GM19099 (cell line): Measurements from ENCODE around the gene THY1.

Source experiments
- POLR2A ChIP-seq: IDR thresholded peaks from 3 replicates; pipeline ENCODE4 v1.6.1; 2011; ENCODE audit warnings: low read depth; ENCODE audit not compliant: insufficient read length; ENCODE audit errors: extremely low read depth

Gene THY1

GRCh38 chr11:119371778-119372182, 51.2 kb downstream of the THY1 start:
- TF ChIP-seq POLR2A = no peak

DNA sequence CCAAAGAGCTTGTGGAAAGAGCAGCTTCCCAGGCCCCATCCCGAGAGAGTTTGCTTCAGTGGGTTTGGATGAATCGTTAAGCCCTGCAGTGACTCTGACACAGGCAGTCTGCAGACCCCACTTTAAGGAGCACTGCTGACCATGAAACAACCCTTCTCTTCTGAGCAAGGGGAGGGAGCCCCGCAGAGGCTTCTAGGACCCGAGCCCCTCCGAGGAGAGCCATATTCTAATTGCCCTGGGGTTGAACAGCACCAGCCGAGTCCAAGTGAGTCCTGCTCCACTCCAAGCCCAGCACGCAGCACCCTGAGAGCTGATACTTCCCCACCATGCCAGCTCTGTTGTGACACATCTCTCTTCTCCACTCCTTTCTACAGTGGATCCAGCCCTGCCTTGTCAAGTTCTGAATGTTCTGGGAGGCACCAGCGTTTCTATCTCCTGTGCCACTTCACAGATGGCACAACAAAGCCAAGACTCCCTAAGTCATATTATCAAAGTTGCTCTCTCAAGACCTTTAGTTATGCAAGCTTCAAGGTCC, 51.8 kb downstream of the THY1 start:
- TF ChIP-seq POLR2A = no peak

GRCh38 chr11:119370486-119371046, 52.4 kb downstream of the THY1 start:
- no peak for TF ChIP-seq POLR2A

- no peak for TF ChIP-seq POLR2A
Observed at GRCh38 chr11:119369132-119369925, 53.6 kb downstream of the THY1 start.

DNA sequence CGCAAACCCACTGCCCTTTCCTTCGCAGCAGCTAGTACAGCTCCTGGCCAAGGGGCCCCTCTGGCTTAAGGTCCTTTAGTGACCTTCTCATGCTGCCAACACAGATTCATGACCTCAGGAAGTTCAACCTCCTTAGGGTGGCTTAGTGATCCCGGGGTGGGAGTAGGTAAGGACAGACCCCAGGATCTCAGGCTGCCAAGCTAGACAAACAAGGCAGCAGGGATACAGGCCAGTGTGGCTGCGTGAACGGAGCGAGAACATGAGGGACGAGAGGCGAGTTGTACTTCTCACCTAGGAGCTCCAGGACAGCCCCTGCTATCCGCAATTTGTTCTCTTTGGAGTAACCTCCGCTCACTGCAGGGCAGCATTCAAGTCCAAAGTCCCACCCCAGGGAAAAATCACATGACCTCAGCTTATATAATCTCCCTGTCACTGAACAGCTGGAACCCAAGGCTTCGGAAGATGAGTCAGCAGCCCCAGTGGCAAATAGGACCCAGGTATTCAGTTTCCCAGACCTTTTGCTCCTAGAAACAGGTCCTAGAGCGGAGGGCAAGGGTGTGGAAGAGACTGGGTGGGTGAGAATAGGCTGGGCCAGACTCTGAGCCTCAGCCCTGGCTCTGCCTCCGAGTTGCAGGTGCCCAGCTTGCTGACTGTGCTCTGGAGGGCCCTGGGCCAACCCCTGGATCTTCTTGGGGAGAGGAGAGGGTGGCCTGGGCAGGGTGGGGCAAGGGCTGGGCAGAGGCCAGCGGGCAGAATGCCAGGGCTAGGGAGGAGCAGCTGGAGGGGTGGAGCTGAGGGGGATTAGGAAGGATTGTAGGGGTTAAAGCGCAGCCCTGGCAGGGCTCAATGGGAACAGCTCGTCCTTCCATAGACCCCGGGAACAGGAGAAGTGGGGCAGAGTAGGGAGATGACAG, 54.6 kb downstream of the THY1 start:
- TF ChIP-seq POLR2A = no peak

GRCh38 chr11:119367661-119368120, 55.3 kb downstream of the THY1 start:
- TF ChIP-seq POLR2A = no peak
